A549 (cell line): ENCODE data around the gene RCAN2. TPM values are rescaled to one million over a fixed set of nuclear protein-coding genes. Genes with fewer than 3 reads are reported as not detected.
A peak's percentile ranks its signal among the peaks of the same experiment; 100 is the strongest.

Experiments used
- ATAC-seq, 2 experiments: fragments of 200-7000 bp in 1 of 2; fragments of >200 bp in 1 of 2; cut with Nextera tagmentation in 1 of 2; cut with Tn5 transposase in 1 of 2; 3 replicates each; pipeline versions ENCODE4 v1.8.0 to v1.9.1; 2018 to 2020; ENCODE audit warnings: mild to moderate bottlenecking in 1 of 2, moderate library complexity in 1 of 2
- CTCF ChIA-PET: fragments of 300-600 bp; sonication (Branson Sonifier 250); formaldehyde crosslinking; extraction: SDS; loops from one replicate; lab custom pipeline; 2021; ENCODE audit warnings: antibody characterized with exemption, inconsistent platforms; lab: Yijun Ruan, JAX
- POLR2A ChIA-PET: fragments of 350-600 bp; formaldehyde crosslinking; extraction: SDS; loops from one replicate; lab custom pipeline; 2021; ENCODE audit warnings: antibody characterized with exemption, inconsistent platforms; lab: Yijun Ruan, JAX
- DNase-seq, 2 experiments: peaks; one replicate each; pipeline versions ENCODE4 v3.0.0 to v3.0.0-alpha.2; 2011 to 2016; ENCODE audit warnings: low read depth in 1 of 2, low spot score in 1 of 2
- FAIRE-seq: peaks from 2 replicates; lab custom pipeline; 2011; peaks lifted over from hg19 to GRCh38; lab: Jason Lieb, UNC
- H3K27ac ChIP-seq, 2 experiments: fragments of >200 bp; sonication (Bioruptor Twin); formaldehyde crosslinking; 3 replicates each; pipeline ENCODE4 v1.5.1; 2016 to 2017
- H3K4me1 ChIP-seq: fragments of >200 bp; sonication (Bioruptor Twin); formaldehyde crosslinking; 3 replicates; pipeline ENCODE4 v1.6.1; 2016
- H3K4me2 ChIP-seq: fragments of >200 bp; sonication (Bioruptor Twin); formaldehyde crosslinking; 3 replicates; pipeline ENCODE4 v1.6.1; 2016
- H3K4me3 ChIP-seq: fragments of >200 bp; sonication (Bioruptor Twin); formaldehyde crosslinking; 3 replicates; pipeline ENCODE4 v1.5.1; 2016
- H3K9me3 ChIP-seq: fragments of >200 bp; sonication (Bioruptor Twin); formaldehyde crosslinking; 3 replicates; pipeline ENCODE4 v1.6.1; 2016
- CBX8 ChIP-seq: fragments of 200-600 bp; sonication (generic); IDR thresholded peaks from 2 replicates; pipeline ENCODE4 v1.6.1; 2016
- CHD2 ChIP-seq: fragments of 150-350 bp; IDR thresholded peaks from 2 replicates; pipeline ENCODE4 v1.6.1; 2014; ENCODE audit warnings: low read length; ENCODE audit not compliant: partially characterized antibody
- CHD4 ChIP-seq: fragments of 200-600 bp; sonication (generic); IDR thresholded peaks from 2 replicates; pipeline ENCODE4 v1.6.1; 2016; ENCODE audit warnings: antibody characterized with exemption, mild to moderate bottlenecking, borderline replicate concordance
- EHF ChIP-seq: fragments of 250-450 bp; sonication (Bioruptor Pico); IDR thresholded peaks from 2 replicates; pipeline ENCODE4 v1.5.0; 2020; ENCODE audit warnings: mild to moderate bottlenecking
- EHMT2 ChIP-seq: fragments of 200-600 bp; sonication (generic); IDR thresholded peaks from 2 replicates; pipeline ENCODE4 v1.6.1; 2016; ENCODE audit warnings: antibody characterized with exemption, low read depth, mild to moderate bottlenecking, moderate library complexity
- EP300 ChIP-seq, 2 experiments: fragments of >200 bp; sonication (Bioruptor Twin); formaldehyde crosslinking; IDR thresholded peaks; 2 replicates in 1 of 2; 3 replicates in 1 of 2; pipeline ENCODE4 v1.6.1; 2016 to 2017
- ESRRA ChIP-seq: fragments of 150-350 bp; IDR thresholded peaks from 2 replicates; pipeline ENCODE4 v1.6.1; 2014; ENCODE audit warnings: mild to moderate bottlenecking, low read length, borderline replicate concordance
- GATA3 ChIP-seq: IDR thresholded peaks from 2 replicates; pipeline ENCODE4 v1.6.1; 2012; ENCODE audit warnings: borderline replicate concordance
- HOXA7 ChIP-seq: fragments of 250-450 bp; sonication (Bioruptor Pico); IDR thresholded peaks from 2 replicates; pipeline ENCODE4 v1.5.0; 2020; ENCODE audit warnings: mild to moderate bottlenecking, moderate library complexity
- HOXB5 ChIP-seq: fragments of 250-450 bp; sonication (Bioruptor Pico); IDR thresholded peaks from 2 replicates; pipeline ENCODE4 v1.5.0; 2020; ENCODE audit warnings: mild to moderate bottlenecking, moderate library complexity
- JUNB ChIP-seq: fragments of >200 bp; sonication (Bioruptor Twin); formaldehyde crosslinking; IDR thresholded peaks from 2 replicates; pipeline ENCODE4 v1.6.1; 2016
- KDM1A ChIP-seq: fragments of 200-600 bp; sonication (generic); IDR thresholded peaks from 2 replicates; pipeline ENCODE4 v1.6.1; 2016; ENCODE audit warnings: low read depth, mild to moderate bottlenecking
- MAFK ChIP-seq: fragments of 450-650 bp; IDR thresholded peaks from 2 replicates; pipeline ENCODE4 v1.6.1; 2014; ENCODE audit not compliant: partially characterized antibody
- NFE2L2 ChIP-seq: fragments of 150-350 bp; conservative IDR thresholded peaks from 2 replicates; pipeline ENCODE4 v1.6.1; 2014; ENCODE audit warnings: low read length
- NPAS2 ChIP-seq: fragments of 250-450 bp; sonication (Bioruptor Pico); IDR thresholded peaks from 2 replicates; pipeline ENCODE4 v1.8.0; 2022; ENCODE audit warnings: mild to moderate bottlenecking, moderate library complexity, borderline replicate concordance
- PHF8 ChIP-seq: fragments of 200-600 bp; sonication (generic); IDR thresholded peaks from 2 replicates; pipeline ENCODE4 v1.6.1; 2016; ENCODE audit warnings: low read depth, mild to moderate bottlenecking, antibody characterized with exemption, moderate library complexity, borderline replicate concordance
- RAD21 ChIP-seq, 2 experiments: fragments of >200 bp in 1 of 2; sonication (Bioruptor Twin) in 1 of 2; formaldehyde crosslinking in 1 of 2; IDR thresholded peaks in 1 of 2; conservative IDR thresholded peaks in 1 of 2; 2 replicates in 1 of 2; 3 replicates in 1 of 2; pipeline ENCODE4 v1.6.1; 2012 to 2018; ENCODE audit warnings: inconsistent platforms in 1 of 2
- RARB ChIP-seq: fragments of 250-450 bp; sonication (Bioruptor Pico); IDR thresholded peaks from 2 replicates; pipeline ENCODE4 v1.8.0; 2021; ENCODE audit warnings: mild to moderate bottlenecking, moderate library complexity
- TFCP2L1 ChIP-seq: fragments of 250-450 bp; sonication (Bioruptor Pico); IDR thresholded peaks from 2 replicates; pipeline ENCODE4 v1.5.0; 2021; ENCODE audit warnings: mild to moderate bottlenecking
- ZSCAN20 ChIP-seq: fragments of 250-450 bp; sonication (Bioruptor Pico); IDR thresholded peaks from 2 replicates; pipeline ENCODE4 v1.8.0; 2022; ENCODE audit warnings: mild to moderate bottlenecking, moderate library complexity
- WGBS: methylation state at CpG from one replicate; pipeline ENCODE4 v1.1.6; 2017; ENCODE audit errors: missing lambda C conversion rate; 5-methylcytosine and 5-hydroxymethylcytosine counted together
- polyA minus RNA-seq: library from RNA; depleted of rRNA, polyadenylated mRNA; stranded (reverse); fragments of >200 nt; gene quantifications from 2 replicates; pipeline ENCODE4 v1.2.3, GENCODE V29; 2011; rRNA and poly(A)+ RNA removed
- polyA plus RNA-seq, 4 experiments: library from polyadenylated mRNA; depleted of rRNA in 3 of 4; stranded (reverse); fragments of >200 nt; fragmentation: RNase III in 1 of 4; extraction: RNeasy Plus Mini Kit Qiagen cat#74134 plus additional on column Dnase treatment in 1 of 4; gene quantifications; 2 replicates in 3 of 4; 3 replicates in 1 of 4; pipeline ENCODE4 v1.2.3, GENCODE V29; 2011 to 2017
- TF ChIP-seq, protein P1 (sequence below): IDR thresholded peaks from 2 replicates; pipeline ENCODE4 v1.6.1; 2012
- TF ChIP-seq, protein P2 (sequence below): fragments of 250-450 bp; sonication (Bioruptor Pico); IDR thresholded peaks from 2 replicates; pipeline ENCODE4 v1.5.0; 2020; ENCODE audit warnings: low read depth, mild to moderate bottlenecking, moderate library complexity
- TF ChIP-seq, protein P3 (sequence below): IDR thresholded peaks from 2 replicates; pipeline ENCODE4 v1.6.1; 2012
- TF ChIP-seq, protein P4 (sequence below): fragments of 150-350 bp; IDR thresholded peaks from 2 replicates; pipeline ENCODE4 v1.6.1; 2014; ENCODE audit warnings: low read depth, mild to moderate bottlenecking, low read length
- TF ChIP-seq, protein P5 (sequence below): IDR thresholded peaks from 2 replicates; pipeline ENCODE4 v1.6.1; 2012; ENCODE audit warnings: low read depth, borderline replicate concordance
- TF ChIP-seq, protein P6 (sequence below): fragments of 250-450 bp; sonication (Bioruptor Pico); IDR thresholded peaks from 2 replicates; pipeline ENCODE4 v1.5.0; 2021; ENCODE audit warnings: mild to moderate bottlenecking, moderate library complexity, borderline replicate concordance
- TF ChIP-seq, protein P7 (sequence below): fragments of 450-650 bp; IDR thresholded peaks from 2 replicates; pipeline ENCODE4 v1.6.1; 2014; ENCODE audit warnings: antibody characterized with exemption

The RCAN2 gene
- polyA plus RNA-seq (2011; rRNA removed) (not detected in 2 replicates), polyA plus RNA-seq (2017; fragmentation: RNase III; extraction: RNeasy Plus Mini Kit Qiagen cat#74134 plus additional on column Dnase treatment) (not detected in 3 replicates), polyA minus RNA-seq (not detected in 2 replicates)
- not detected in 2 replicates for polyA plus RNA-seq (2012; cell fraction: cytosol; rRNA removed)
- polyA plus RNA-seq (2012; cell fraction: nucleus; rRNA removed), result not detected in 2 replicates

DNA sequence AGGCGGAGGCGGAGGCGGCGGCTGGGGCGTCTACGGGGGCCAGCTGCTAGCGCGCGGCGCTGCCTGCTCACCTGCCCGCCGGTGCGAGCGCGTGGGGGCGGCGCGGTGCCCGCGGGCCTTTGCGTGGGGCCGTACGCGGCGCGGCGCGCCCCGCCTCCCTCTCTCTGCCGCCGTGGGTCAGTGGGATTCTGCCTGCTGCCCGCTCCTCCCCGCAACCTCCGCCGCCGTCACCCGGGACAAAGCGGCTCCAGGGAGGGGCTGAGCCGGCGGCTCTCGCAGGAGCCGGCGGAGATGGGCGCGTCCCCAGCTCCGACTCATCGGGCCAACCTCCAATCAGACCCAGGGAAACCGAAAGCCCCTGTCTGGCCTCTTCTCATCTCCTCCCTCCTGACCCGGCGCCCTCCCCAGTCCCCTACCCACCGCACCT lies at the start of gene RCAN2:
Gene RCAN2, minus strand, starts transcription at position 249 of the 427 bp plus-strand sequence.
- ChIA-PET POLR2A (no interaction called here), CTCF (interaction anchor here (0.6 to 1.4 kb wide), 4 partner anchors 14 to 707 kb away, joined by 3 to 4 read pairs (median 4); no protein-coding TSS in a partner anchor)
- DNase-seq, result peak; percentile 15 to 17
- TF ChIP-seq TFCP2L1 (no peak), JUNB (no peak), CBX8 (no peak), RARB (CRISPR knock-in tag) (no peak), EP300 (IDR thresholded peaks at IDR 0.05) (no peak), NPAS2 (CRISPR knock-in tag) (no peak), KDM1A (no peak), HOXB5 (CRISPR knock-in tag) (no peak), RAD21 (conservative IDR thresholded peaks at IDR 0.05 in 1 of 2, IDR thresholded peaks at IDR 0.05 in 1 of 2) (no peak), PHF8 (no peak), NFE2L2 (no peak), EHMT2 (no peak), EHF (CRISPR knock-in tag) (no peak), GATA3 (no peak)
- TF ChIP-seq, protein P1, sequence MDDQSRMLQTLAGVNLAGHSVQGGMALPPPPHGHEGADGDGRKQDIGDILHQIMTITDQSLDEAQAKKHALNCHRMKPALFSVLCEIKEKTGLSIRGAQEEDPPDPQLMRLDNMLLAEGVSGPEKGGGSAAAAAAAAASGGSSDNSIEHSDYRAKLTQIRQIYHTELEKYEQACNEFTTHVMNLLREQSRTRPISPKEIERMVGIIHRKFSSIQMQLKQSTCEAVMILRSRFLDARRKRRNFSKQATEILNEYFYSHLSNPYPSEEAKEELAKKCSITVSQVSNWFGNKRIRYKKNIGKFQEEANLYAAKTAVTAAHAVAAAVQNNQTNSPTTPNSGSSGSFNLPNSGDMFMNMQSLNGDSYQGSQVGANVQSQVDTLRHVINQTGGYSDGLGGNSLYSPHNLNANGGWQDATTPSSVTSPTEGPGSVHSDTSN, result no peak
- TF ChIP-seq, protein P2, sequence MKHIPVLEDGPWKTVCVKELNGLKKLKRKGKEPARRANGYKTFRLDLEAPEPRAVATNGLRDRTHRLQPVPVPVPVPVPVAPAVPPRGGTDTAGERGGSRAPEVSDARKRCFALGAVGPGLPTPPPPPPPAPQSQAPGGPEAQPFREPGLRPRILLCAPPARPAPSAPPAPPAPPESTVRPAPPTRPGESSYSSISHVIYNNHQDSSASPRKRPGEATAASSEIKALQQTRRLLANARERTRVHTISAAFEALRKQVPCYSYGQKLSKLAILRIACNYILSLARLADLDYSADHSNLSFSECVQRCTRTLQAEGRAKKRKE, result no peak
- TF ChIP-seq, protein P3, sequence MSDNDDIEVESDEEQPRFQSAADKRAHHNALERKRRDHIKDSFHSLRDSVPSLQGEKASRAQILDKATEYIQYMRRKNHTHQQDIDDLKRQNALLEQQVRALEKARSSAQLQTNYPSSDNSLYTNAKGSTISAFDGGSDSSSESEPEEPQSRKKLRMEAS, result no peak
- TF ChIP-seq, protein P4, sequence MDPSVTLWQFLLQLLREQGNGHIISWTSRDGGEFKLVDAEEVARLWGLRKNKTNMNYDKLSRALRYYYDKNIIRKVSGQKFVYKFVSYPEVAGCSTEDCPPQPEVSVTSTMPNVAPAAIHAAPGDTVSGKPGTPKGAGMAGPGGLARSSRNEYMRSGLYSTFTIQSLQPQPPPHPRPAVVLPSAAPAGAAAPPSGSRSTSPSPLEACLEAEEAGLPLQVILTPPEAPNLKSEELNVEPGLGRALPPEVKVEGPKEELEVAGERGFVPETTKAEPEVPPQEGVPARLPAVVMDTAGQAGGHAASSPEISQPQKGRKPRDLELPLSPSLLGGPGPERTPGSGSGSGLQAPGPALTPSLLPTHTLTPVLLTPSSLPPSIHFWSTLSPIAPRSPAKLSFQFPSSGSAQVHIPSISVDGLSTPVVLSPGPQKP, result no peak
- 0 out of 6 replicates have a peak within 1 kb of the TSS, but pooled peaks of 1 of the 2 experiments have one; percentile 59 for H3K27ac ChIP-seq
- no peaks in the 10 kb centered on the region for H3K9me3 ChIP-seq
- H3K4me3 ChIP-seq, result peak within 1 kb of the TSS; percentile 60
- 3% methylated on average over 7 of the region's 51 CpGs for WGBS
- peaks cover 4% of the 10 kb centered on the region; the same call in 1 of the 3 replicates for H3K4me1 ChIP-seq
- peak; percentile 90 to 91 for ATAC-seq
- H3K4me2 ChIP-seq, result peak within 1 kb of the TSS; percentile 99
- FAIRE-seq, result no peak

DNA sequence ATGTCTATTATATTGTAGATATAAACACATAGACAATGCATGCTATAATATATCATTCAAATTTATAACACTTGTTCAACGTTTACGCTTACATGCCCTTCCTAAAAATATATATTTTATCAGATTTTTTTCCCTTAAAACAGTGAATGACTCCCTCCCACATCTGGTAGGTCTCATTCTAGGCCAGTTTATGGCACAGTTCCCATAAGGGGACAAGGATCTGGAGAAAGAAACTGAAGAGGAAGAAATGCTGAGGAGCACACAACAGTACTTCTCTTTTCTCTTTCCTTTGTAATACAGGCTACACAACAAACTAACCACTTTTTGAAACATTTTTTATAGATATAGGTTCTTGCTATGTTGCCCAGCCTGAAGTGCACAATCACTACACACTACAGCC lies 48.6 kb upstream of the RCAN2 start:
- DNase-seq (no peak), ATAC-seq (no peak), FAIRE-seq (no peak)
- Histone ChIP-seq H3K4me1 (no peaks in the 10 kb centered on the region), H3K27ac (no peak overlapping the region), H3K9me3 (no peaks in the 10 kb centered on the region), H3K4me2 (no peak overlapping the region), H3K4me3 (no peak overlapping the region)
- WGBS, result 50% methylated on average over 2 of the region's 2 CpGs
- ChIA-PET CTCF (no interaction called here), POLR2A (no interaction called here)
- TF ChIP-seq, protein P5, sequence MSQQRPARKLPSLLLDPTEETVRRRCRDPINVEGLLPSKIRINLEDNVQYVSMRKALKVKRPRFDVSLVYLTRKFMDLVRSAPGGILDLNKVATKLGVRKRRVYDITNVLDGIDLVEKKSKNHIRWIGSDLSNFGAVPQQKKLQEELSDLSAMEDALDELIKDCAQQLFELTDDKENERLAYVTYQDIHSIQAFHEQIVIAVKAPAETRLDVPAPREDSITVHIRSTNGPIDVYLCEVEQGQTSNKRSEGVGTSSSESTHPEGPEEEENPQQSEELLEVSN, result no peak
- TF ChIP-seq EHF (CRISPR knock-in tag) (no peak), MAFK (no peak), ESRRA (no peak), CHD2 (no peak), HOXA7 (no peak), CHD4 (no peak), ZSCAN20 (no peak)
- TF ChIP-seq, protein P6, sequence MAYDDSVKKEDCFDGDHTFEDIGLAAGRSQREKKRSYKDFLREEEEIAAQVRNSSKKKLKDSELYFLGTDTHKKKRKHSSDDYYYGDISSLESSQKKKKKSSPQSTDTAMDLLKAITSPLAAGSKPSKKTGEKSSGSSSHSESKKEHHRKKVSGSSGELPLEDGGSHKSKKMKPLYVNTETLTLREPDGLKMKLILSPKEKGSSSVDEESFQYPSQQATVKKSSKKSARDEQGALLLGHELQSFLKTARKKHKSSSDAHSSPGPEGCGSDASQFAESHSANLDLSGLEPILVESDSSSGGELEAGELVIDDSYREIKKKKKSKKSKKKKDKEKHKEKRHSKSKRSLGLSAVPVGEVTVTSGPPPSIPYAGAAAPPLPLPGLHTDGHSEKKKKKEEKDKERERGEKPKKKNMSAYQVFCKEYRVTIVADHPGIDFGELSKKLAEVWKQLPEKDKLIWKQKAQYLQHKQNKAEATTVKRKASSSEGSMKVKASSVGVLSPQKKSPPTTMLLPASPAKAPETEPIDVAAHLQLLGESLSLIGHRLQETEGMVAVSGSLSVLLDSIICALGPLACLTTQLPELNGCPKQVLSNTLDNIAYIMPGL, result no peak
- TF ChIP-seq, protein P7, sequence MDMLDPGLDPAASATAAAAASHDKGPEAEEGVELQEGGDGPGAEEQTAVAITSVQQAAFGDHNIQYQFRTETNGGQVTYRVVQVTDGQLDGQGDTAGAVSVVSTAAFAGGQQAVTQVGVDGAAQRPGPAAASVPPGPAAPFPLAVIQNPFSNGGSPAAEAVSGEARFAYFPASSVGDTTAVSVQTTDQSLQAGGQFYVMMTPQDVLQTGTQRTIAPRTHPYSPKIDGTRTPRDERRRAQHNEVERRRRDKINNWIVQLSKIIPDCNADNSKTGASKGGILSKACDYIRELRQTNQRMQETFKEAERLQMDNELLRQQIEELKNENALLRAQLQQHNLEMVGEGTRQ, result no peak
